Uterus (tissue), 2 donors: ENCODE data around the gene SAP30L.

ENCODE experiments used
- POLR2A ChIP-seq, 2 donors: fragments of 450-650 bp; IDR thresholded peaks; one replicate each; pipeline ENCODE4 v1.6.1; 2016; ENCODE audit warnings: antibody characterized with exemption in 2 of 2, mild to moderate bottlenecking in 1 of 2, moderate library complexity in 1 of 2
- TF ChIP-seq, protein P1 (sequence below), 4 experiments: fragments of 200-600 bp in 2 of 4; fragments of 450-650 bp in 2 of 4; sonication (generic) in 2 of 4; IDR thresholded peaks; one replicate each; pipeline ENCODE4 v1.5.1; 2016 to 2019; ENCODE audit warnings: antibody characterized with exemption in 4 of 4, mild to moderate bottlenecking in 2 of 4, moderate library complexity in 1 of 4

GRCh38 chr5:154487541-154487940, 41.7 kb downstream of the SAP30L start:
- TF ChIP-seq, protein P1, sequence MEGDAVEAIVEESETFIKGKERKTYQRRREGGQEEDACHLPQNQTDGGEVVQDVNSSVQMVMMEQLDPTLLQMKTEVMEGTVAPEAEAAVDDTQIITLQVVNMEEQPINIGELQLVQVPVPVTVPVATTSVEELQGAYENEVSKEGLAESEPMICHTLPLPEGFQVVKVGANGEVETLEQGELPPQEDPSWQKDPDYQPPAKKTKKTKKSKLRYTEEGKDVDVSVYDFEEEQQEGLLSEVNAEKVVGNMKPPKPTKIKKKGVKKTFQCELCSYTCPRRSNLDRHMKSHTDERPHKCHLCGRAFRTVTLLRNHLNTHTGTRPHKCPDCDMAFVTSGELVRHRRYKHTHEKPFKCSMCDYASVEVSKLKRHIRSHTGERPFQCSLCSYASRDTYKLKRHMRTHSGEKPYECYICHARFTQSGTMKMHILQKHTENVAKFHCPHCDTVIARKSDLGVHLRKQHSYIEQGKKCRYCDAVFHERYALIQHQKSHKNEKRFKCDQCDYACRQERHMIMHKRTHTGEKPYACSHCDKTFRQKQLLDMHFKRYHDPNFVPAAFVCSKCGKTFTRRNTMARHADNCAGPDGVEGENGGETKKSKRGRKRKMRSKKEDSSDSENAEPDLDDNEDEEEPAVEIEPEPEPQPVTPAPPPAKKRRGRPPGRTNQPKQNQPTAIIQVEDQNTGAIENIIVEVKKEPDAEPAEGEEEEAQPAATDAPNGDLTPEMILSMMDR (IDR thresholded peaks at IDR 0.05): no peak
- no peak for TF ChIP-seq POLR2A (IDR thresholded peaks at IDR 0.05)
